Measurements from ENCODE around the gene RAP2A. TPM values are rescaled to one million over a fixed set of nuclear protein-coding genes. Genes with fewer than 3 reads are reported as not detected.
A peak's percentile ranks its signal among the peaks of the same experiment; 100 is the strongest.

RAP2A gene
- polyA plus RNA-seq (2012; ENCODE audit: insufficient read depth, insufficient read length, low read depth): 24.7 TPM

GRCh38 chr13:97433727-97434396 lies at the start of gene RAP2A:
Gene RAP2A, plus strand, starts transcription at chr13:97434169. Its CDS starts 302 bp downstream, at chr13:97434471.
- DNase-seq: peak; percentile 96
- no peaks in the 10 kb centered on the region for H3K36me3 ChIP-seq
- H3K27me3 ChIP-seq: no peaks in the 10 kb centered on the region
- no peak for TF ChIP-seq CTCF (IDR thresholded peaks at IDR 0.05; ENCODE audit: low read depth, low read length)
- H3K4me1 ChIP-seq: no peaks in the 10 kb centered on the region; the same call in 1 of the 2 replicates
- H3K9me3 ChIP-seq: no peaks in the 10 kb centered on the region
- peak within 1 kb of the TSS; percentile 93 for H3K4me3 ChIP-seq (ENCODE audit: low read depth, low read length)

- Histone ChIP-seq H3K27me3 (no peaks in the 10 kb centered on the region), H3K4me3 (ENCODE audit: low read depth, low read length) (no peak overlapping the region), H3K4me1 (peaks cover 2% of the 10 kb centered on the region; the same call in 1 of the 2 replicates), H3K9me3 (no peaks in the 10 kb centered on the region), H3K36me3 (no peaks in the 10 kb centered on the region)
- TF ChIP-seq CTCF (IDR thresholded peaks at IDR 0.05; ENCODE audit: low read depth, low read length): no peak
- no peak for DNase-seq
Observed at GRCh38 chr13:97384371-97384770, 49.6 kb upstream of the RAP2A start.

GRCh38 chr13:97385146-97385545 lies 48.8 kb upstream of the RAP2A start:
- H3K9me3 ChIP-seq: no peaks in the 10 kb centered on the region
- no peak for DNase-seq
- no peaks in the 10 kb centered on the region for H3K27me3 ChIP-seq
- no peak overlapping the region for H3K4me3 ChIP-seq (ENCODE audit: low read depth, low read length)
- no peak for TF ChIP-seq CTCF (IDR thresholded peaks at IDR 0.05; ENCODE audit: low read depth, low read length)
- no peaks in the 10 kb centered on the region for H3K36me3 ChIP-seq
- H3K4me1 ChIP-seq: peaks cover 2% of the 10 kb centered on the region; the same call in 1 of the 2 replicates

- TF ChIP-seq CTCF (IDR thresholded peaks at IDR 0.05; ENCODE audit: low read depth, low read length): no peak
- no peak for DNase-seq
- Histone ChIP-seq H3K4me1 (peaks cover 2% of the 10 kb centered on the region; the same call in 1 of the 2 replicates), H3K9me3 (no peaks in the 10 kb centered on the region), H3K4me3 (ENCODE audit: low read depth, low read length) (no peak overlapping the region), H3K36me3 (no peaks in the 10 kb centered on the region), H3K27me3 (no peaks in the 10 kb centered on the region)
Observed at GRCh38 chr13:97385854-97386253, 48.1 kb upstream of the RAP2A start.

GRCh38 chr13:97386801-97387484 lies 47.0 kb upstream of the RAP2A start:
- Histone ChIP-seq H3K4me1 (peaks cover 2% of the 10 kb centered on the region; the same call in 1 of the 2 replicates), H3K4me3 (ENCODE audit: low read depth, low read length) (no peak overlapping the region), H3K36me3 (no peaks in the 10 kb centered on the region), H3K27me3 (no peaks in the 10 kb centered on the region), H3K9me3 (no peaks in the 10 kb centered on the region)
- DNase-seq: no peak
- no peak for TF ChIP-seq CTCF (IDR thresholded peaks at IDR 0.05; ENCODE audit: low read depth, low read length)

GRCh38 chr13:97387485-97387839 lies 46.5 kb upstream of the RAP2A start:
- no peak overlapping the region for H3K4me3 ChIP-seq (ENCODE audit: low read depth, low read length)
- H3K27me3 ChIP-seq: no peaks in the 10 kb centered on the region
- no peaks in the 10 kb centered on the region for H3K9me3 ChIP-seq
- DNase-seq: no peak
- H3K36me3 ChIP-seq: no peaks in the 10 kb centered on the region
- TF ChIP-seq CTCF (IDR thresholded peaks at IDR 0.05; ENCODE audit: low read depth, low read length): no peak
- H3K4me1 ChIP-seq: peaks cover 2% of the 10 kb centered on the region; the same call in 1 of the 2 replicates

Data from BE2C (cell line).